Stimulated activated CD4-positive, alpha-beta T cell treated with anti-CD3 and anti-CD28 coated beads, Interleukin-12 subunit alpha, Interleukin-12 subunit beta, amount 100 ng/mL, for 48 hours (primary cell): Measurements from ENCODE around the gene PRCC.
"Not testable (repeated sequence)": the region's sequence is repeated elsewhere in the genome, so short reads cannot be mapped to it uniquely, and the experiment has no call there.

Experiments used
- DNase-seq, 3 donors: peaks; one replicate each; pipeline ENCODE4 v3.0.0-alpha.2; 2020; ENCODE audit warnings: low read depth in 2 of 3, low spot score in 1 of 3

The PRCC gene

GRCh38 chr1:156744344-156744743 lies 23.0 kb upstream of the PRCC start:
- DNase-seq = no peak

- DNase-seq = no peak
These were observed 22.4 kb upstream of the PRCC start for GRCh38 chr1:156744786-156745419.

- DNase-seq = no peak
These were observed 21.5 kb upstream of the PRCC start for GRCh38 chr1:156745881-156746280.

- DNase-seq = no peak
These were observed 21.0 kb upstream of the PRCC start for GRCh38 chr1:156746406-156746727.

- no peak for DNase-seq
These were observed 20.4 kb upstream of the PRCC start for GRCh38 chr1:156746728-156747631.

GRCh38 chr1:156747742-156748669 lies 19.3 kb upstream of the PRCC start:
- no peak for DNase-seq

GRCh38 chr1:156748670-156749418 lies 18.5 kb upstream of the PRCC start:
- DNase-seq = no peak

GRCh38 chr1:156749419-156750118 lies 17.8 kb upstream of the PRCC start:
- no peak for DNase-seq

GRCh38 chr1:156750191-156750672 lies 17.1 kb upstream of the PRCC start:
- DNase-seq = no peak

GRCh38 chr1:156750711-156751450 lies 16.5 kb upstream of the PRCC start:
- DNase-seq = no peak

- no peak for DNase-seq
These were observed 15.9 kb upstream of the PRCC start, which contains the start of gene HDGF for GRCh38 chr1:156751451-156751756. HDGF (minus strand) TSS chr1:156751675; CDS start chr1:156751429, 246 bp downstream.

- DNase-seq = peak; percentile 95 to 97 (median 97)
These were observed 15.4 kb upstream of the PRCC start for GRCh38 chr1:156751757-156752481.

GRCh38 chr1:156752843-156753482 lies 14.4 kb upstream of the PRCC start:
- DNase-seq = no peak

GRCh38 chr1:156754219-156754618 lies 13.1 kb upstream of the PRCC start:
- no peak for DNase-seq

GRCh38 chr1:156755527-156755950 lies 11.8 kb upstream of the PRCC start:
- DNase-seq = no peak

GRCh38 chr1:156756355-156756754 lies 11.0 kb upstream of the PRCC start:
- no peak for DNase-seq

GRCh38 chr1:156757572-156758253 lies 9.6 kb upstream of the PRCC start:
- DNase-seq = not testable (repeated sequence)
